HepG2 (cell line): ENCODE results near the gene NUPR2. TPM values are rescaled to one million over a fixed set of nuclear protein-coding genes. Genes with fewer than 3 reads are reported as not detected.

Source experiments
- CREM ChIP-seq, 2 experiments: sonication (generic) in 1 of 2; formaldehyde crosslinking in 1 of 2; IDR thresholded peaks; 2 replicates each; pipeline versions ENCODE4 v1.4.0 to v1.6.1; 2016 to 2020; ENCODE audit warnings: antibody characterized with exemption in 1 of 2, mild to moderate bottlenecking in 1 of 2, missing genetic modification reagents in 1 of 2
- ELF4 ChIP-seq: sonication (generic); formaldehyde crosslinking; IDR thresholded peaks from 2 replicates; pipeline ENCODE4 v1.5.0; 2020; ENCODE audit warnings: missing genetic modification reagents, mild to moderate bottlenecking, moderate library complexity, borderline replicate concordance
- GFI1 ChIP-seq: sonication (generic); formaldehyde crosslinking; IDR thresholded peaks from 2 replicates; pipeline ENCODE4 v1.5.0; 2020; ENCODE audit warnings: missing genetic modification reagents, mild to moderate bottlenecking, borderline replicate concordance
- KAT8 ChIP-seq: IDR thresholded peaks from 2 replicates; pipeline ENCODE4 v1.6.1; 2016; ENCODE audit warnings: missing genetic modification reagents, missing compliant biosample characterization
- NR0B2 ChIP-seq: sonication (generic); formaldehyde crosslinking; IDR thresholded peaks from 2 replicates; pipeline ENCODE4 v1.4.0; 2020; ENCODE audit warnings: mild to moderate bottlenecking, missing genetic modification reagents
- ONECUT2 ChIP-seq: sonication (generic); formaldehyde crosslinking; IDR thresholded peaks from 2 replicates; pipeline ENCODE4 v1.4.0; 2020; ENCODE audit warnings: missing genetic modification reagents
- RAD51 ChIP-seq: fragments of 450-650 bp; IDR thresholded peaks from 2 replicates; pipeline ENCODE4 v1.6.1; 2016; ENCODE audit warnings: borderline replicate concordance
- RORA ChIP-seq: sonication (generic); formaldehyde crosslinking; IDR thresholded peaks from 2 replicates; pipeline ENCODE4 v1.5.0; 2020; ENCODE audit warnings: mild to moderate bottlenecking, missing genetic modification reagents, moderate library complexity
- SMAD9 ChIP-seq: sonication (generic); formaldehyde crosslinking; IDR thresholded peaks from 2 replicates; pipeline ENCODE4 v1.5.1; 2020; ENCODE audit warnings: mild to moderate bottlenecking, missing genetic modification reagents
- SYNCRIP ChIP-seq: fragments of 200-400 bp; formaldehyde crosslinking; IDR thresholded peaks from 2 replicates; pipeline ENCODE4 v1.6.1; 2018; ENCODE audit warnings: mild to moderate bottlenecking, low read depth, low read length; ENCODE audit not compliant: insufficient read depth
- TBX2 ChIP-seq: sonication (generic); formaldehyde crosslinking; IDR thresholded peaks from 2 replicates; pipeline ENCODE4 v1.5.0; 2020; ENCODE audit warnings: missing genetic modification reagents, mild to moderate bottlenecking, borderline replicate concordance
- TFDP1 ChIP-seq: IDR thresholded peaks from 2 replicates; pipeline ENCODE4 v1.6.1; 2016; ENCODE audit warnings: missing compliant biosample characterization, missing genetic modification reagents, borderline replicate concordance
- TSC22D2 ChIP-seq: sonication (generic); formaldehyde crosslinking; IDR thresholded peaks from 2 replicates; pipeline ENCODE4 v1.5.1; 2020; ENCODE audit warnings: missing genetic modification reagents, mild to moderate bottlenecking, borderline replicate concordance
- ZBTB39 ChIP-seq: sonication (generic); formaldehyde crosslinking; IDR thresholded peaks from 2 replicates; pipeline ENCODE4 v1.5.0; 2020; ENCODE audit warnings: missing genetic modification reagents
- ZFP37 ChIP-seq: sonication (generic); formaldehyde crosslinking; IDR thresholded peaks from 2 replicates; pipeline ENCODE4 v1.4.0; 2020; ENCODE audit warnings: missing genetic modification reagents, borderline replicate concordance
- ZNF563 ChIP-seq: sonication (generic); formaldehyde crosslinking; IDR thresholded peaks from 2 replicates; pipeline ENCODE4 v1.8.0; 2022; ENCODE audit warnings: mild to moderate bottlenecking, moderate library complexity, missing genetic modification reagents
- ZNF761 ChIP-seq: sonication (generic); formaldehyde crosslinking; conservative IDR thresholded peaks from 2 replicates; pipeline ENCODE4 v1.4.0; 2020; ENCODE audit warnings: mild to moderate bottlenecking, missing genetic modification reagents
- ZNF841 ChIP-seq: sonication (generic); formaldehyde crosslinking; IDR thresholded peaks from 2 replicates; pipeline ENCODE4 v1.8.1; 2023; ENCODE audit warnings: missing genetic modification reagents, borderline replicate concordance
- polyA plus RNA-seq, 8 experiments: library from polyadenylated mRNA; depleted of rRNA in 3 of 8; stranded (reverse) in 7 of 8; unstranded in 1 of 8; fragments of >200 nt; fragmentation: Illumina TruSeq in 4 of 8; extraction: Trizol in 4 of 8; gene quantifications; 2 replicates each; pipeline versions ENCODE4 v1.2.1 to v1.2.3, GENCODE V29; 2011 to 2016; ENCODE audit warnings: low read depth in 4 of 8, missing spikeins in 1 of 8, mixed read lengths in 1 of 8; ENCODE audit not compliant: insufficient read depth in 1 of 8
- total RNA-seq, 5 experiments: library from RNA; depleted of rRNA; stranded (reverse); fragments of >200 nt; fragmentation: Illumina TruSeq; extraction: Trizol; gene quantifications; 2 replicates each; pipeline ENCODE4 v1.2.3, GENCODE V29; 2016; ENCODE audit warnings: low read depth in 1 of 5
- TF ChIP-seq, protein P1 (sequence below): sonication (generic); formaldehyde crosslinking; IDR thresholded peaks from 2 replicates; pipeline ENCODE4 v1.4.0; 2020; ENCODE audit warnings: missing genetic modification reagents
- TF ChIP-seq, protein P2 (sequence below): sonication (generic); formaldehyde crosslinking; IDR thresholded peaks from 2 replicates; pipeline ENCODE4 v1.4.0; 2020; ENCODE audit warnings: mild to moderate bottlenecking, missing genetic modification reagents

Gene NUPR2
- total and polyA plus RNA-seq, 2 of the 13 experiments (the other 11 are each of a cell fraction or from before 2014, with no cell fraction given) = not detected

GRCh38 chr7:56106108-56107073, 9.8 kb downstream of the NUPR2 start, which contains the start of gene CHCHD2 (continued):
- TF ChIP-seq ZNF841 (no peak; the same call in 1 of the 2 replicates), ZNF563 (peak; percentile 68; the same call in 1 of the 2 replicates), TSC22D2 (CRISPR knock-in tag) (peak; percentile 70; the same call in 1 of the 2 replicates), KAT8 (peak; percentile 98), ZNF761 (CRISPR knock-in tag) (no peak; the same call in 1 of the 2 replicates), ONECUT2 (no peak), ZBTB39 (no peak), TFDP1 (CRISPR knock-in tag) (peak; percentile 99), NR0B2 (peak; percentile 84; the same call in 1 of the 2 replicates), RAD51 (no peak), SMAD9 (CRISPR knock-in tag) (no peak), RORA (CRISPR knock-in tag) (no peak), TBX2 (CRISPR knock-in tag) (peak; percentile 58; the same call in 1 of the 2 replicates), SYNCRIP (no peak), GFI1 (CRISPR knock-in tag) (no peak), ELF4 (CRISPR knock-in tag) (peak; percentile 92; the same call in 1 of the 2 replicates), ZFP37 (CRISPR knock-in tag) (no peak), CREM (IDR thresholded peaks at IDR 0.05) (peak; percentile 84), CREM (CRISPR knock-in tag; IDR thresholded peaks at IDR 0.05) (no peak)
- TF ChIP-seq, protein P1, sequence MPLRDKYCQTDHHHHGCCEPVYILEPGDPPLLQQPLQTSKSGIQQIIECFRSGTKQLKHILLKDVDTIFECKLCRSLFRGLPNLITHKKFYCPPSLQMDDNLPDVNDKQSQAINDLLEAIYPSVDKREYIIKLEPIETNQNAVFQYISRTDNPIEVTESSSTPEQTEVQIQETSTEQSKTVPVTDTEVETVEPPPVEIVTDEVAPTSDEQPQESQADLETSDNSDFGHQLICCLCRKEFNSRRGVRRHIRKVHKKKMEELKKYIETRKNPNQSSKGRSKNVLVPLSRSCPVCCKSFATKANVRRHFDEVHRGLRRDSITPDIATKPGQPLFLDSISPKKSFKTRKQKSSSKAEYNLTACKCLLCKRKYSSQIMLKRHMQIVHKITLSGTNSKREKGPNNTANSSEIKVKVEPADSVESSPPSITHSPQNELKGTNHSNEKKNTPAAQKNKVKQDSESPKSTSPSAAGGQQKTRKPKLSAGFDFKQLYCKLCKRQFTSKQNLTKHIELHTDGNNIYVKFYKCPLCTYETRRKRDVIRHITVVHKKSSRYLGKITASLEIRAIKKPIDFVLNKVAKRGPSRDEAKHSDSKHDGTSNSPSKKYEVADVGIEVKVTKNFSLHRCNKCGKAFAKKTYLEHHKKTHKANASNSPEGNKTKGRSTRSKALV = no peak
- TF ChIP-seq, protein P2, sequence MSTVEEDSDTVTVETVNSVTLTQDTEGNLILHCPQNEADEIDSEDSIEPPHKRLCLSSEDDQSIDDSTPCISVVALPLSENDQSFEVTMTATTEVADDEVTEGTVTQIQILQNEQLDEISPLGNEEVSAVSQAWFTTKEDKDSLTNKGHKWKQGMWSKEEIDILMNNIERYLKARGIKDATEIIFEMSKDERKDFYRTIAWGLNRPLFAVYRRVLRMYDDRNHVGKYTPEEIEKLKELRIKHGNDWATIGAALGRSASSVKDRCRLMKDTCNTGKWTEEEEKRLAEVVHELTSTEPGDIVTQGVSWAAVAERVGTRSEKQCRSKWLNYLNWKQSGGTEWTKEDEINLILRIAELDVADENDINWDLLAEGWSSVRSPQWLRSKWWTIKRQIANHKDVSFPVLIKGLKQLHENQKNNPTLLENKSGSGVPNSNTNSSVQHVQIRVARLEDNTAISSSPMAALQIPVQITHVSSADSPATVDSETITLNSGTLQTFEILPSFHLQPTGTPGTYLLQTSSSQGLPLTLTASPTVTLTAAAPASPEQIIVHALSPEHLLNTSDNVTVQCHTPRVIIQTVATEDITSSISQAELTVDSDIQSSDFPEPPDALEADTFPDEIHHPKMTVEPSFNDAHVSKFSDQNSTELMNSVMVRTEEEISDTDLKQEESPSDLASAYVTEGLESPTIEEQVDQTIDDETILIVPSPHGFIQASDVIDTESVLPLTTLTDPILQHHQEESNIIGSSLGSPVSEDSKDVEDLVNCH (CRISPR knock-in tag) = no peak
